ENCODE measurements around the gene C9orf152.
"Not testable (repeated sequence)": the region's sequence is repeated elsewhere in the genome, so short reads cannot be mapped to it uniquely, and the experiment has no call there.

The C9orf152 gene

GRCh38 chr9:110252509-110253139 is 44.7 kb upstream of the C9orf152 start:
- H3K4me3 ChIP-seq (ENCODE audit: low read depth, low read length), result no peak overlapping the region
- TF ChIP-seq CTCF (IDR thresholded peaks at IDR 0.05; ENCODE audit: low read depth, low read length), result no peak
- in situ Hi-C loops (cut with HindIII; ENCODE audit: low sequenced_read_pairs), result no loop called here
- DNase-seq (ENCODE audit: low read depth, low spot score), result peak; percentile 15

GRCh38 chr9:110251770-110252169 is 43.8 kb upstream of the C9orf152 start:
- in situ Hi-C loops (cut with HindIII; ENCODE audit: low sequenced_read_pairs); DNase-seq (ENCODE audit: low read depth, low spot score); H3K4me3 ChIP-seq (ENCODE audit: low read depth, low read length): not testable (repeated sequence)

- in situ Hi-C loops (cut with HindIII; ENCODE audit: low sequenced_read_pairs), result no loop called here
- DNase-seq (ENCODE audit: low read depth, low spot score), result no peak
- H3K4me3 ChIP-seq (ENCODE audit: low read depth, low read length), result no peak overlapping the region
- TF ChIP-seq CTCF (IDR thresholded peaks at IDR 0.05; ENCODE audit: low read depth, low read length), result no peak
These were observed 43.3 kb upstream of the C9orf152 start for GRCh38 chr9:110251212-110251611.

GRCh38 chr9:110249603-110250002 is 41.6 kb upstream of the C9orf152 start:
- no peak overlapping the region for H3K4me3 ChIP-seq (ENCODE audit: low read depth, low read length)
- TF ChIP-seq CTCF (IDR thresholded peaks at IDR 0.05; ENCODE audit: low read depth, low read length), result no peak
- no peak for DNase-seq (ENCODE audit: low read depth, low spot score)
- in situ Hi-C loops (cut with HindIII; ENCODE audit: low sequenced_read_pairs), result no loop called here

GRCh38 chr9:110248361-110248760 is 40.4 kb upstream of the C9orf152 start:
- no peak for DNase-seq (ENCODE audit: low read depth, low spot score)
- no peak for TF ChIP-seq CTCF (IDR thresholded peaks at IDR 0.05; ENCODE audit: low read depth, low read length)
- no peak overlapping the region for H3K4me3 ChIP-seq (ENCODE audit: low read depth, low read length)
- in situ Hi-C loops (cut with HindIII; ENCODE audit: low sequenced_read_pairs), result no loop called here

GRCh38 chr9:110246214-110246613 is 38.3 kb upstream of the C9orf152 start:
- in situ Hi-C loops (cut with HindIII; ENCODE audit: low sequenced_read_pairs), result no loop called here
- no peak overlapping the region for H3K4me3 ChIP-seq (ENCODE audit: low read depth, low read length)
- no peak for TF ChIP-seq CTCF (IDR thresholded peaks at IDR 0.05; ENCODE audit: low read depth, low read length)
- no peak for DNase-seq (ENCODE audit: low read depth, low spot score)

- no peak for TF ChIP-seq CTCF (IDR thresholded peaks at IDR 0.05; ENCODE audit: low read depth, low read length)
- no peak overlapping the region for H3K4me3 ChIP-seq (ENCODE audit: low read depth, low read length)
- in situ Hi-C loops (cut with HindIII; ENCODE audit: low sequenced_read_pairs), result no loop called here
- DNase-seq (ENCODE audit: low read depth, low spot score), result no peak
These were observed 36.7 kb upstream of the C9orf152 start for GRCh38 chr9:110244616-110245015.

Measured in astrocyte of the spinal cord (primary cell).